Activated CD4-positive, alpha-beta T cell treated with anti-CD3 and anti-CD28 coated beads for 36 hours (primary cell): ENCODE data around the gene METTL13. TPM values are rescaled to one million over a fixed set of nuclear protein-coding genes. Genes with fewer than 3 reads are reported as not detected.

Experiments
- ATAC-seq: fragments of 200-7000 bp; cut with Tn5 transposase; one replicate; pipeline ENCODE4 v1.10.0; 2021; ENCODE audit warnings: mild to moderate bottlenecking, moderate library complexity
- CTCF ChIA-PET: fragments of 350-600 bp; sonication (Branson Sonifier 250); formaldehyde crosslinking; loops from one replicate; lab custom pipeline; 2021; ENCODE audit warnings: antibody characterized with exemption; lab: Charles Lee
- POLR2A ChIA-PET: fragments of 350-600 bp; sonication (Branson Sonifier 250); formaldehyde crosslinking; loops from one replicate; lab custom pipeline; 2021; ENCODE audit warnings: antibody characterized with exemption, inconsistent platforms; lab: Charles Lee
- DNase-seq: peaks from one replicate; pipeline ENCODE4 v3.0.0-alpha.2; 2020
- H3K27ac Mint-ChIP-seq: one replicate; pipeline ENCODE4 v1.8.0; 2021; ENCODE audit warnings: mixed read lengths
- H3K27me3 Mint-ChIP-seq: one replicate; pipeline ENCODE4 v1.8.0; 2021; ENCODE audit warnings: mixed read lengths
- H3K36me3 Mint-ChIP-seq: one replicate; pipeline ENCODE4 v1.8.0; 2021; ENCODE audit warnings: low read depth, mixed read lengths
- H3K4me1 Mint-ChIP-seq: one replicate; pipeline ENCODE4 v1.8.0; 2021; ENCODE audit warnings: mixed read lengths
- H3K4me3 Mint-ChIP-seq: one replicate; pipeline ENCODE4 v1.8.0; 2021; ENCODE audit warnings: mild to moderate bottlenecking, moderate library complexity, mixed read lengths
- H3K9me3 Mint-ChIP-seq: one replicate; pipeline ENCODE4 v1.8.0; 2021; ENCODE audit warnings: low read depth, mixed read lengths
- intact Hi-C, 2 experiments: fragments of 100-400 bp; cut with DNase I in 1 of 2; cut with micrococcal nuclease in 1 of 2; formaldehyde crosslinking; loops; one replicate each; pipeline versions ENCODE4 v1.14.2 to v1.15.1; 2022 to 2024; cut with DNase I, micrococcal nuclease
- total RNA-seq, 2 experiments: library from RNA; stranded (reverse); gene quantifications; one replicate each; pipeline ENCODE4 v1.2.3, GENCODE V29; 2021

Gene METTL13, protein sequence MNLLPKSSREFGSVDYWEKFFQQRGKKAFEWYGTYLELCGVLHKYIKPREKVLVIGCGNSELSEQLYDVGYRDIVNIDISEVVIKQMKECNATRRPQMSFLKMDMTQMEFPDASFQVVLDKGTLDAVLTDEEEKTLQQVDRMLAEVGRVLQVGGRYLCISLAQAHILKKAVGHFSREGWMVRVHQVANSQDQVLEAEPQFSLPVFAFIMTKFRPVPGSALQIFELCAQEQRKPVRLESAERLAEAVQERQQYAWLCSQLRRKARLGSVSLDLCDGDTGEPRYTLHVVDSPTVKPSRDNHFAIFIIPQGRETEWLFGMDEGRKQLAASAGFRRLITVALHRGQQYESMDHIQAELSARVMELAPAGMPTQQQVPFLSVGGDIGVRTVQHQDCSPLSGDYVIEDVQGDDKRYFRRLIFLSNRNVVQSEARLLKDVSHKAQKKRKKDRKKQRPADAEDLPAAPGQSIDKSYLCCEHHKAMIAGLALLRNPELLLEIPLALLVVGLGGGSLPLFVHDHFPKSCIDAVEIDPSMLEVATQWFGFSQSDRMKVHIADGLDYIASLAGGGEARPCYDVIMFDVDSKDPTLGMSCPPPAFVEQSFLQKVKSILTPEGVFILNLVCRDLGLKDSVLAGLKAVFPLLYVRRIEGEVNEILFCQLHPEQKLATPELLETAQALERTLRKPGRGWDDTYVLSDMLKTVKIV
- total RNA-seq = 10 to 100 TPM; 41.1 to 52.9 TPM

DNA sequence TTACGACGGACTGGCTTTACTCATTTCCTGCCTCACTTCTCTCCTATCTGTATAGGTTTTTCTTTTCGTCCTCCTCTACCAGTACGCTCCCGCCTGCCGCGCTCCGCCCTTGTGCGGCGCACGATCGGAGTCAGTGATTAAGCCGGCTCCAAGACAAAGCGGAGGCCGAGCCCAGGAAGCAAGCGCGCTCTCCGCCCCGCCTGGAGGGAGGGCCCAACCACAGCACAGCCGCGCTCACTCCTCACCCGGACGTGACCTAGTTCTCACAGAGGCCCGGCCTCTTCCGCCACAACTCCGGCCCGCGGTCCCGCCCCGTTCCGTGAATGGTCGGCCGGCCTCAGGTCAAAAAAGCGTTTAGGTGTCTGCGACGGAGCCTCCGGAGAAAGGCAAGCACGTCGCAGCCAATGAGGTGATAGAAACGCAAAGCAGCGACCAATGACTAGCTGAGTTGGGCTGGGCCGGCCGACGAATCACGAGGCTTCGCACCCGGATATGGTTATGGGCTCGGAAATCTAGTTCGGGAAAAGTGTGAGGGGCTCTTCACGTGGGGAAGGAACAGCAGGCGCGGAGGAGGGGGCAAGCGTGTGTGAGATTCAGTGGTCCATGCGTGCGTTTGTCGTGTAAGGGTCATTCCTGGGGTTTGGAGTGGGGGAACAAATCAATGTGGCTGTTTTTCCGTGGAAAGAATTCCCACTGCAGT is at the start of gene METTL13:
Gene METTL13 (plus strand): TSS at position 485 of the 700 bp plus-strand sequence. CDS start 308 bp downstream, outside the sequence.
- no peaks in the 10 kb centered on the region for H3K9me3 Mint-ChIP-seq
- H3K36me3 Mint-ChIP-seq = peaks cover 41% of the 10 kb centered on the region

DNA sequence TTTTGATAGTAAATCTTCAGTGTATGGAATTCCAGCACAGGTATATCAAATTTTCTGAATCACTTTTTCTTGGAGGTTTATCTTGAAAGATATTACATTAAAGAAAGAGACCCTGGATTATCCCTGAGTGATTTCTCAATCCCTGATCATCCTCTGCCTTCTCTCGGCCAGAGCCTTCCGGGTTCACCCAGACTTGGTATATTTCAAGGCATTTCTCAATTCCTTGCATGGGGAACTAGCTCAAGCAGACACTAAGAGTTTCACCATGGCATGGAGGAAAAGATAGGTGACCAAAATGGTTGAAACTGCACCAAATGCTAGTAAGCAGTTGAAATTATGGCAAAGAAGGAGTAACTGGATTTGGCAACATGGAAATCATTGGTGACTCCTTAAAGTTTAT is 45.3 kb upstream of the METTL13 start:
- no peaks in the 10 kb centered on the region for H3K9me3 Mint-ChIP-seq
- ChIA-PET POLR2A (no interaction called here), CTCF (interaction anchor here (0.6 kb wide), 1 partner anchor 41 kb away, joined by 3 read pairs; no protein-coding TSS in a partner anchor)
- intact Hi-C loops = no loop called here
- no peak overlapping the region for H3K4me3 Mint-ChIP-seq
- DNase-seq (no peak), ATAC-seq (no peak)
- no peak overlapping the region for H3K27ac Mint-ChIP-seq
- H3K36me3 Mint-ChIP-seq = peaks cover 29% of the 10 kb centered on the region
- H3K27me3 Mint-ChIP-seq = no peaks in the 10 kb centered on the region
- peaks cover 36% of the 10 kb centered on the region for H3K4me1 Mint-ChIP-seq

More for the DNA sequence above, at the start of gene METTL13:
- ChIA-PET POLR2A (interaction anchor here (0.6 to 1.3 kb wide), 5 partner anchors 11 to 203 kb away, joined by 3 to 8 read pairs (median 3); no protein-coding TSS in a partner anchor), CTCF (interaction anchor here (0.7 to 1.4 kb wide), 6 partner anchors 36 to 283 kb away, joined by 3 to 7 read pairs (median 5); partner anchors contain the start of gene VAMP4)
- Mint-ChIP-seq H3K4me3 (peak within 1 kb of the TSS; percentile 92), H3K27me3 (no peaks in the 10 kb centered on the region), H3K4me1 (peaks cover 57% of the 10 kb centered on the region), H3K27ac (peak within 1 kb of the TSS; percentile 97)
- intact Hi-C loops = loop anchor here (1.0 to 10.0 kb wide), 13 partner anchors 13 to 1987 kb away; partner anchors contain the start of genes DNM3 (in 2 of the 2), SCYL3 (in 2 of the 2), VAMP4 (in 2 of the 2) and GORAB (in 1 of the 2)
- peak; percentile 99 for DNase-seq
- peak; percentile 97 for ATAC-seq

DNA sequence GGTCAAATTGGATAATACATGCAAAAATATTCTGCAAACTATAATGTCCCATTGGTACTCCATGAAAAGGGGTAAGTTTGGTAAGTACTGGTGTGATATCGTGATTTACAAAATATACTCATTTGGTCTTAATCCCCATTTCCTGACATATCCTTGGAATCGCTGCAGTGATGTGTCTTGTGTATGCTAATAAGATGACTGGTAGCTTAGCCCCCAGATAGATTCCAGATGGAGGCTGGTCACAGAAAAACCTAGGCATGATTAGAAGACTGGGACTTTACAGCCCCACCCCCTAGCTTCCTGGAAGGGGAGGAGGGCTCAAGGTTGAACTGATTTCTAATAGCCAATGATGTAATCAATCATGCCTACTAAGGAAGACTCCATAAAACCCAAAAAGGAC is 42.5 kb upstream of the METTL13 start:
- no peaks in the 10 kb centered on the region for H3K9me3 Mint-ChIP-seq
- ATAC-seq (no peak), DNase-seq (no peak)
- ChIA-PET CTCF (interaction anchor here (0.8 to 1.1 kb wide), 2 partner anchors 46 to 94 kb away, joined by 3 to 4 read pairs; no protein-coding TSS in a partner anchor), POLR2A (no interaction called here)
- peak overlapping the region; percentile 87 for H3K27ac Mint-ChIP-seq
- peaks cover 21% of the 10 kb centered on the region for H3K36me3 Mint-ChIP-seq
- peak overlapping the region; percentile 92 for H3K4me3 Mint-ChIP-seq
- intact Hi-C loops = no loop called here
- peaks cover 40% of the 10 kb centered on the region for H3K4me1 Mint-ChIP-seq
- no peaks in the 10 kb centered on the region for H3K27me3 Mint-ChIP-seq

DNA sequence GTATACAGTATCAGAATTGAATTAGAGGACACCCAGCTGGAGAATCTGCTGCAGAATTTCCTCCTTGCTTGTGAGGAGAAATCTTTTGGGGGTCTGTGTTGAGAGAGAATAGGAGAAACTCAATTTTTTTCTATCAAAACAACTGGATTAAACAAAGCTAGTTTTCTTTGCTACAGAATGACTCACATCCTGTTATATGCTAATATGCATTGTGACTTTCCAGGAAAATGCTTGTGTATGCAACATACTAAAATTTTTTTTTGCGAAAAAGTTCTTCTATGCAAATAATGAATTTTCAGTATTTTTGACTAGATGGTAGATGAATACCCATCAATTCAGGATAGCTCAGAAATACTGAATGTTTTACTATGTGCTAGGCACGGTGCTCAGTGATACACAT is 41.8 kb upstream of the METTL13 start:
- intact Hi-C loops = loop anchor here (5.0 to 10.0 kb wide), 8 partner anchors 82 to 1207 kb away; partner anchors contain the start of genes DNM3 (in 1 of the 2), FMO4 (in 1 of the 2), GORAB (in 1 of the 2) and PIGC (in 1 of the 2)
- H3K4me1 Mint-ChIP-seq = peaks cover 45% of the 10 kb centered on the region

DNA sequence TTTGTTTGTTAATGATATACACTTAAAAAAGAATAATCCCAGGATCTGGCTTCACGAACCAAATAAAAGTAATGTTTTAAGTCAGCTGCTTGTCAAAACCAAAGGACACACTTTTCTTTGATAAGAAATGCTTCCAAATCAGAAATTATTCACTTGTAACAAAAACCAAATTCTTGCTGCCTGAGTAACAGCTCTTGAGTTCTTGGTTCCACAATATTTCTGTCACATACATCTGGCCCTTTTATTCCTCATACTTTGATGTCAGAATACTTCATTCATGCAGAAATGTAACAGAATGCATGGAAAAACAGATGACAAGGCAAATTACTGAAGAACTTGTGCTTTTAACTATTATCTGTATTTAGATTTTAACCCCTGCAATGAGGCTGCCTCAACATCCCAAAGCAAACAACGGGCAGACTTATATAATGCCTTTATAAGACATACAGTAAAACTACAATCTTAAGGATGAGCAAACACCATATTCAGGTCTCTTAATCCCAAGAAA is 41.0 kb upstream of the METTL13 start:
- POLR2A ChIA-PET = interaction anchor here (0.9 kb wide), 1 partner anchor 41 kb away, joined by 3 read pairs; the partner anchor contains the start of gene METTL13
- no peak for DNase-seq
- Mint-ChIP-seq H3K4me3 (peak overlapping the region; percentile 92), H3K9me3 (no peaks in the 10 kb centered on the region), H3K4me1 (peaks cover 43% of the 10 kb centered on the region), H3K27ac (peak overlapping the region; percentile 87), H3K27me3 (no peaks in the 10 kb centered on the region), H3K36me3 (peaks cover 17% of the 10 kb centered on the region)
- intact Hi-C loops = loop anchor here (5.0 to 10.0 kb wide), 8 partner anchors 83 to 1208 kb away; partner anchors contain the start of genes DNM3 (in 1 of the 2), FMO4 (in 1 of the 2), GORAB (in 1 of the 2) and PIGC (in 1 of the 2)
- CTCF ChIA-PET = interaction anchor here (0.8 to 2.6 kb wide), 7 partner anchors 8 to 427 kb away, joined by 3 to 11 read pairs (median 6); partner anchors contain the start of gene FMO4
- no peak for ATAC-seq

More for the DNA sequence above, 41.8 kb upstream of the METTL13 start:
- H3K27ac Mint-ChIP-seq = peak overlapping the region; percentile 87
- H3K9me3 Mint-ChIP-seq = no peaks in the 10 kb centered on the region
- H3K36me3 Mint-ChIP-seq = peaks cover 21% of the 10 kb centered on the region
- DNase-seq = no peak
- ATAC-seq = no peak
- peak overlapping the region; percentile 92 for H3K4me3 Mint-ChIP-seq
- POLR2A ChIA-PET = no interaction called here
- CTCF ChIA-PET = interaction anchor here (0.6 to 2.6 kb wide), 4 partner anchors 24 to 943 kb away, joined by 3 to 11 read pairs (median 3); no protein-coding TSS in a partner anchor
- H3K27me3 Mint-ChIP-seq = no peaks in the 10 kb centered on the region

DNA sequence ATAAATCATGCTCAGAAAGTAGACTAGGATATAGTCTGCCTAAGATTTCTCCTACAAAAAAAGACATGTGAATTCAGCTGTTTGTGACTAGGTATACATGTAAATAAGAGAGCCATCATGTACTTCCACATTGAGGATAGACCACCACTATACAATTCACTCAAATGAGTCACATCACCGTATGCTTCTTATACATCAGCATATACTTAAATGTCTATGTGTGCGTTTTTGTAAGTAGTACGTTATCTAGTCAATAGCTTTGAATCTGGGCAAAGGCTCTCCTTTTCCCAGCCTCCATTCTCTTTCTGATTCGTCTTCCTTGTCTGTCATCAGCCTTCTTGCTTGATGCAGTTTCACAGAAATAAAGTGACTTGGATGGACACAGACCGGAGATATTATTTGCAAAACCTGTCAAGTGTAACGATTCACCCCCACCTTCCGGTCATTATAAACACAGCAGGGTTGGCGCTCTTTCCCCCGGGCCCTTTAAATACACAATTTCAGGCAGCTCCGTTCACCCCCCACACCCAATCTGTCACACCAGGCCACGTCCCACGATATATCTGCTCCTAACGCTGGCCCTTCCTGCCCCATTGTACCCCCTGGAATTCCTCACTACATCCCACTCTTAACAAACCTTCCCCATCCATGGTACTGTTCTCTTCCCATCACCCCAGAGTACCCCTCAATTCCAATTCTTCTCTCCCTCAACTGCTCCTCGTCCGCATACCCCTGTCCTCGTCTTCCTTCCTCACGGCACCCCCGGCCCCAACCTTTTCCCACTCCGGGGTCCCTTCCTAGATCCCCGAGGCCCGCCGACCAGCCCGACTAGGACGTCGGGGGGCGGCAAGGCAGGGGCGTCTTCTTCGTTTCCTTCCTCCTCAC is 40.2 kb upstream of the METTL13 start:
- Mint-ChIP-seq H3K4me3 (peak overlapping the region; percentile 92), H3K4me1 (peaks cover 41% of the 10 kb centered on the region), H3K9me3 (no peaks in the 10 kb centered on the region), H3K36me3 (peaks cover 9% of the 10 kb centered on the region), H3K27ac (peak overlapping the region; percentile 99), H3K27me3 (no peaks in the 10 kb centered on the region)
- peak; percentile 71 for DNase-seq
- intact Hi-C loops = loop anchor here (1.0 to 10.0 kb wide), 9 partner anchors 84 to 1209 kb away; partner anchors contain the start of genes DNM3 (in 1 of the 2), FMO4 (in 1 of the 2), GORAB (in 1 of the 2) and PIGC (in 1 of the 2)
- ATAC-seq = peak; percentile 27
- POLR2A ChIA-PET = interaction anchor here (0.9 kb wide), 1 partner anchor 40 kb away, joined by 3 read pairs; the partner anchor contains the start of gene METTL13
- CTCF ChIA-PET = interaction anchor here (0.8 to 2.6 kb wide), 8 partner anchors 9 to 428 kb away, joined by 3 to 11 read pairs (median 6); partner anchors contain the start of genes FMO4 and METTL13

DNA sequence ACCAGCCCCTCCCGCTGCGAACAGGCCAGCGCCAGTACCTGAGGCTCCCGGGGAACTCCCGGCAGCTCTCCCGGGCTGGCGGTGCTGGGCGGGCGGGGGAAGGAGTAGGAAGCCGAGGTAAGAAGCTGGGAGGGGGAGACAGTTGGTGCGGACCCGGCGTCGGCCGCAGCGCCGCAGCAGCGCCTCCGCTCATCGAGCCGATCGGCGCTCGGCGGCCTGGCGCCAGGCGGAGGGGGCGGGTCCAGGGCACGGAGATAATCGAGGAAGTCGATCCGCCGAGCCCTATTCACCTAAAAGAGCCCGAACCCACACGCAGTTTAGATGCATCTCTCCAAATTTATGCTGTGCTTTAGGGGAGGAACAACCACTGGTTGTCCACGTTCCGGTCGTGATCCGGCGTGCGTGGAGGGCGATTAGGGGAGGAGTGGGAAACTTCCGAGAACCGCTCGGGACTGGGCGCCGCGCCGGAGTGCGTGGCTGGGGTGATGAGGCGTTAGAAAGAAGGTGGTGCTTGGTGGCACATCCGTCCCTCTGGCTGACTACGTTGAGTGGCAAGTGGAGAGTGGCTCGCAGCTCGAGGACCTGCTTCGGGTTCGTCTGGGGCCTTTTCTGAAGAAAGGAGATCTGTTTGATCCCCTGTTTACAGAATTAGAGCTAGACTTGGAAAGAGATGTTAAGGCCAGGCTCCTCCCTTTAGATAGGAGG is 39.4 kb upstream of the METTL13 start, which contains the start of gene VAMP4:
Gene VAMP4 (minus strand): TSS at position 194 of the 705 bp plus-strand sequence. CDS start 3,651 bp downstream, outside the sequence.
- Mint-ChIP-seq H3K27ac (peak within 1 kb of the TSS; percentile 99), H3K4me1 (peaks cover 41% of the 10 kb centered on the region), H3K9me3 (no peaks in the 10 kb centered on the region), H3K4me3 (peak within 1 kb of the TSS; percentile 92), H3K27me3 (no peaks in the 10 kb centered on the region), H3K36me3 (peaks cover 1% of the 10 kb centered on the region)
- ChIA-PET CTCF (interaction anchor here (1.2 to 2.6 kb wide), 7 partner anchors 10 to 429 kb away, joined by 3 to 11 read pairs (median 6); partner anchors contain the start of genes FMO4 and METTL13), POLR2A (interaction anchor here (1.4 to 1.9 kb wide), 2 partner anchors 99 to 791 kb away, joined by 3 to 4 read pairs; partner anchors contain the start of genes DNM3 and SUCO)
- peak; percentile 88 for ATAC-seq
- DNase-seq = peak; percentile 94
- intact Hi-C loops = loop anchor here (1.0 to 10.0 kb wide), 17 partner anchors 39 to 1849 kb away; partner anchors contain the start of genes DNM3 (in 2 of the 2), METTL13 (in 2 of the 2), PRRC2C (in 2 of the 2) and SUCO (in 2 of the 2)

DNA sequence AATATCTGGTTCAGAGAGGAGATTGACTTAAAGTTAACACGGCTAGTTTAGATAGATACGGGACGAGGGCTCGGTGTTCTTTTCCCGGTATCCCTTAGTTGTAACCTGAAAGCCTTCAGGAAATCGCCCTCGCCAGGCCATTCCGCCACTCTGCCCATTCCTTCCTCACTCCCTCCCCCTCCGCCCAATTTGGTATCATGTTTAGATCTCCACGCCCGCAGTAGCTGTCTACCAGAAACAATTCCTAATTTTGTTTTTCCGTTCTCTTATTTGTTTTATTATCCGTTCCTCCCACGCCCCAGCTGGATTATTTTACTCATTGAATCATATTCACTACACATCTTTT is 38.9 kb upstream of the METTL13 start:
- ChIA-PET CTCF (interaction anchor here (0.5 to 2.5 kb wide), 11 partner anchors 25 to 792 kb away, joined by 3 to 8 read pairs (median 3); partner anchors contain the start of genes FMO4 and METTL13), POLR2A (interaction anchor here (1.4 to 1.9 kb wide), 3 partner anchors 39 to 790 kb away, joined by 3 to 8 read pairs (median 4); partner anchors contain the start of genes DNM3, METTL13 and SUCO)
- H3K9me3 Mint-ChIP-seq = no peaks in the 10 kb centered on the region
- peak overlapping the region; percentile 99 for H3K27ac Mint-ChIP-seq
- peaks cover 41% of the 10 kb centered on the region for H3K4me1 Mint-ChIP-seq
- H3K27me3 Mint-ChIP-seq = no peaks in the 10 kb centered on the region
- ATAC-seq = peak; percentile 8
- H3K4me3 Mint-ChIP-seq = peak overlapping the region; percentile 92
- peak; percentile 29 for DNase-seq
- intact Hi-C loops = loop anchor here (1.0 to 10.0 kb wide), 16 partner anchors 39 to 1850 kb away; partner anchors contain the start of genes DNM3 (in 2 of the 2), METTL13 (in 2 of the 2), PRRC2C (in 2 of the 2) and FMO4 (in 1 of the 2)
- no peaks in the 10 kb centered on the region for H3K36me3 Mint-ChIP-seq
